ENCODE results near the gene ETF1.
A peak's percentile ranks its signal among the peaks of the same experiment; 100 is the strongest.

The ETF1 gene

DNA sequence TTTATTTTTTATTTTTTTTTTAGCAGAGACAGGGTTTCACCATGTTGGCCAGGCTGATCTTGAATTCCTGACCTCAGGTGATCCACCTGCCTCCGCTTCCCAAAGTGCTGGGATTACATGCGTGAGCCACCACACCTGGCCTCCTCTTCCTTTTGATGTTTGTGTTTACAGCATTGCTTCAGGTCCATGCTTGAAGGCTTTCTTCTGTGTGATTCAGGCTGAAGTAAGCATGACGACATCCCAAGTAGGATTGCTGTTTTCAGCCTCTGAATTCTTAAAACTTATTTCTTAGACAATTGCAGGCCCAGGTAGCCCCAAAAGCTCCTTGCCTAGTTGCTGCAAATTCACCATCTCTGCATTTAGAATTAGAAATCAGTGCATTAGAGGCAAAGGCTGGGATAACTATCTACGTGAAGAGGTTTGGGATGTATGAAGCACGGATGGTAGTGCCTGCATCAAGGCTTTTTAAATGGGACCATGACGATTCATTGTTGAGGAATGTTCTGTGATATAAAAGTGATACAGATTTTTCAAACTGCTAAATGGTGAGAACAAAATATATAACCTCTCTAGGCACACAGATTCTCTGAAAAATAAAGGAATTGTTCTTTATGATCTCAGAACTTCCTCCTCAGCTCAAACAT, 3.0 kb upstream of the ETF1 start:
- H3K27ac Mint-ChIP-seq: peak overlapping the region; percentile 31
- peaks cover 32% of the 10 kb centered on the region for H3K4me1 Mint-ChIP-seq (ENCODE audit: low read depth)
- no peak overlapping the region for H3K4me3 Mint-ChIP-seq
- peaks cover 9% of the 10 kb centered on the region for H3K36me3 Mint-ChIP-seq (ENCODE audit: low read depth)
- H3K27me3 Mint-ChIP-seq (ENCODE audit: low read depth): no peaks in the 10 kb centered on the region
- no peaks in the 10 kb centered on the region for H3K9me3 Mint-ChIP-seq

DNA sequence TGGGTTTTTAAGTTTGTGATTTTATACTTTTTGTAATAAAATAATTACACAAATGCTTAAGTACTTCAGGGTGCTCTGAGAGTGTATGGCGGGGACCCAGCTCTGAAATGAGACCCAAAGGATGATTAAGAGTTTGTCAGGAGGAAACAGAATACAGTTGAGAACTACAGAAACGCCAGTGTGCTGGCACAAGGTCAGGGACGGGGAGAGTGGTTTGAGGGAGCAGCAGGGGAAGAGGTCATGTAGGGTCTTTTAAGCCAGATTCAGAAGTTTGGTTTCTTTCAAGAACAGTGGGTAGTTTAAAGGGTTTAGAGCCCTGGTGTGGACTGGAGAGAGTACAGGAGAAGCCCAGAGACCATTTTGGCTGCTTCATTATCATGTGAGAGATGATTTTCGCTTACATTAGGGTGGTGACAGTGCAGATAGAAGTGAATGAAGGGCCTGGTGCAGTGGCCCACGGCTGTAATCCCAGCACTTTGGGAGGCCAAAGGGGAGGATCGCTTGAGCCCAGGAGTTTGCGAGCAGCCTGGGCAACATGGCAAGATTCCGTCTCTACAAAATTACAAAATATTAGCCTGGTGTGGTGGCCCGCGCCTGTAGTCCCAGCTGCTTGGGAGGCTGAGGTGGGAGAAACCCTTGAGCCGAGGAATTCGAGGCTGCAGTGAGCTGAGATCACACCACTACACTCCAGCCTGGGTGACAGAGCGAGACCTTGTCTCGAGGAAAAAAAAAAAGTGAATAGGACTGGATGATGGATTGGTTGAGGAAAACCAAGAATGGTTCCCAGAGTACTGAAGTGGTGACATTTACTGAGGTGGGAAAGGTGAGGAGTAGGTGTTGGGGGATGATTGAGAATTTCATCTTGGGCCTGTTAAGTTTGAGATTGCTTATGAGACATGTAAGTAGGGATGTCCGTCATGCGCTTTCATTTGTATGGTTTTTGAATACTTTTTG, 1.4 kb upstream of the ETF1 start:
- H3K36me3 Mint-ChIP-seq (ENCODE audit: low read depth): peaks cover 9% of the 10 kb centered on the region
- peak overlapping the region; percentile 100 for H3K4me3 Mint-ChIP-seq
- peaks cover 44% of the 10 kb centered on the region for H3K4me1 Mint-ChIP-seq (ENCODE audit: low read depth)
- H3K27me3 Mint-ChIP-seq (ENCODE audit: low read depth): no peaks in the 10 kb centered on the region
- H3K27ac Mint-ChIP-seq: peak overlapping the region; percentile 100
- H3K9me3 Mint-ChIP-seq: no peaks in the 10 kb centered on the region

DNA sequence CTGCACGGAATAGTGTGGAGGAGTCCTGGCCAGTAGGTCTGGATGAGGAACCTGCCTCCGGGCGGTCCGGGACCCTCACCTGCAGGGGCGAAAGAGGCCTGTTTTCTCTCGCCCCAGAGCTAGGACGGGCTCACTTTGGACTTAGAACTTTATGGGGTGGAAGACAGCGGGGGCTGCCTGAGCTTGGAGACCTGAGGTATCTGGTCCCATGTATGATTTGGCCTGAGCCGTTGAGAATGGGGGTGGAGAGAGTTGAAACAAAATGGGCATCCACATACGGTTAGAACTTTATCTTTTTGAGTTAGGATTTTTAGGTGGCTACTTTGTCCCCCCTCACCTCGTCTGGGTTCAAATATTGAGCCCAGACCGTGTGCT, 681 bp upstream of the ETF1 start:
- no peaks in the 10 kb centered on the region for H3K27me3 Mint-ChIP-seq (ENCODE audit: low read depth)
- peaks cover 13% of the 10 kb centered on the region for H3K36me3 Mint-ChIP-seq (ENCODE audit: low read depth)
- peaks cover 50% of the 10 kb centered on the region for H3K4me1 Mint-ChIP-seq (ENCODE audit: low read depth)
- peak overlapping the region; percentile 100 for H3K4me3 Mint-ChIP-seq
- peak overlapping the region; percentile 100 for H3K27ac Mint-ChIP-seq
- no peaks in the 10 kb centered on the region for H3K9me3 Mint-ChIP-seq

DNA sequence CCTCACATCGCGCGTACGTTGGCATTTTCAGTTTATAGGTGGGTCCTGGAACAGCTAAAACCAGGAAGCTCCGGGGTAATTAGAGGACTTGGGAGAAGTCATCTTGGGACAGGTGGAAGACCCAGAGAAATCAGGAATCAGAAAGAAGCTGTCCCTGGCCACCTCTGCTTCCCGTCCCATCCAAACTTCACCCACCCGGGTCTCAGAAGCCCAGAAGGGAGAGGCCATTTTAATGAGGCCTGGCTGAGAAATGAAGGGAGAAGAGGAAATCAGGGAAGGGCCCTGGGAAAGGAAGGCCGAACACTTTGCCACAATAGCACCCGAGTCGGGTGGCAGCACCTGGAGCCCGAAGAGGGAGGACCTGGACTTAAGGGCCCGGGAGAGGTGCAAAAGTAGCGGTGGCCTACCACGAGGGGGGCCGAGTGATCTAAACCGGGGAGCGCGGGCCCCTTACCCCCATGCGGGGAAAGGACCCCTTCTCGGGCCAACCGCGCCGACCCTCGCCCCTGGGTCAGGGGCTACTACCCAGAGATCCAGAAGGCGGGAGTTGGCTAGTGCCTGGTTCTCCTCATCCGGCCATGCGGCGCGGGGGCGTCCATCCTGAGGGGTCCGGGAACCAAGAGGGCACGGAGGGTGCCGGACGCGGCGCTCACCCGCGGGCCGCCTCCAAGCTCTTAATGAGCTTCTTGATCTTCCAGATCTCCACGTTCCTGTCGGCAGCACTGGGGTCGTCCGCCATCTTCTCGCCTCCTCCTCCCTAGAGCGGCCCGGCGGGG, 668 bp downstream of the ETF1 start:
- H3K36me3 Mint-ChIP-seq (ENCODE audit: low read depth): peaks cover 13% of the 10 kb centered on the region
- H3K27ac Mint-ChIP-seq: peak overlapping the region; percentile 100
- H3K4me3 Mint-ChIP-seq: peak overlapping the region; percentile 100
- no peaks in the 10 kb centered on the region for H3K27me3 Mint-ChIP-seq (ENCODE audit: low read depth)
- H3K4me1 Mint-ChIP-seq (ENCODE audit: low read depth): peaks cover 47% of the 10 kb centered on the region
- H3K9me3 Mint-ChIP-seq: no peaks in the 10 kb centered on the region

DNA sequence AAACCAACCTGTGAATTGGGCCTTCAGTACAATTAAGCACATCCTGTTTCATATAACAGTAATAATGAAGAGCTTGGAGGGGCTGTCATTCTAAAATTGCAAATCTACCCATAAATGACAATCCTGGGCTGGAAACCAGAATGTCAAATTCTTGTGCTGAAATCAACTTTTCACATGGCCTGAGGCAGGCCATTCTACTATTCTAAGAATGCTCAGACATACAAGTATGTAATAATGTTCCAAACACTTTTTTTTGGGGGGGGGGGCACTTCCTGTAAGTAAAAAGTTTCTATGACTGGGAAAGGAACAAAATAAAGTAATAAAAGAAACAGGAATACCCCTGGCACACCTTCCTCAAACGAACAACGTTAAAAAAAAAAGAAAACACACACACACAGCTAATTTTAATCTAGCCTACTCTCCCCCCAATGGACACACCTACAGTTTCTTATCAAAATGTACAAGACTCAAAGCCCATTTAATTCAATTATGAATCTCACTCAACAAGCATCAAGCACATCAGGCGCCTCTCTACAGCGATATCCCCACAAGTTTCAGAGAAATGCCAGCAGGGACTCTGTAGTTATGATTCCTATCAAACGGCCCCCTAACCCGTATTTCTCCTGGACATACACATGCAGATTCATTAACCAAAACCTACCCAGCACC, 1.4 kb downstream of the ETF1 start:
- Mint-ChIP-seq H3K27me3 (ENCODE audit: low read depth) (no peaks in the 10 kb centered on the region), H3K27ac (peak overlapping the region; percentile 100), H3K9me3 (no peaks in the 10 kb centered on the region), H3K4me3 (peak overlapping the region; percentile 100), H3K4me1 (ENCODE audit: low read depth) (peaks cover 52% of the 10 kb centered on the region), H3K36me3 (ENCODE audit: low read depth) (peaks cover 14% of the 10 kb centered on the region)

DNA sequence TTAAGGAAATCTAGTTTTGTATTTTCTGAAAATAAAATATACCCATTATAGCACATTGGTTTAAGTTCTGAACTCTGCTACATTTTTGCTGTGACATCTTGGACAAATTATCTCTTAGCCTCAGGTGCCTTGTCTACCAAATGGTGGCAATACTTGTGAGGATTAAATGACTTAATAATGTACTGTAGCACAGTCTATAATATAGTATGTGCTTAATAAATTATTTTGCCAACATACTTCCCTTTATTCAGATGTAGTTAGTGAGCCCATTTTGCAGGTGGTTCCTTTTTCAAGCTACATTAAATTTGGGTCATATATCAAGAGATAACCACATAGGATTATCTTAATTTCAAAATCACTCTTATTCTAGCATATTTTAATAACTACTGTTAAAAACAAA, 3.2 kb downstream of the ETF1 start:
- Mint-ChIP-seq H3K4me3 (no peak overlapping the region), H3K4me1 (ENCODE audit: low read depth) (peaks cover 50% of the 10 kb centered on the region), H3K36me3 (ENCODE audit: low read depth) (peaks cover 16% of the 10 kb centered on the region), H3K27ac (no peak overlapping the region), H3K9me3 (no peaks in the 10 kb centered on the region), H3K27me3 (ENCODE audit: low read depth) (no peaks in the 10 kb centered on the region)

DNA sequence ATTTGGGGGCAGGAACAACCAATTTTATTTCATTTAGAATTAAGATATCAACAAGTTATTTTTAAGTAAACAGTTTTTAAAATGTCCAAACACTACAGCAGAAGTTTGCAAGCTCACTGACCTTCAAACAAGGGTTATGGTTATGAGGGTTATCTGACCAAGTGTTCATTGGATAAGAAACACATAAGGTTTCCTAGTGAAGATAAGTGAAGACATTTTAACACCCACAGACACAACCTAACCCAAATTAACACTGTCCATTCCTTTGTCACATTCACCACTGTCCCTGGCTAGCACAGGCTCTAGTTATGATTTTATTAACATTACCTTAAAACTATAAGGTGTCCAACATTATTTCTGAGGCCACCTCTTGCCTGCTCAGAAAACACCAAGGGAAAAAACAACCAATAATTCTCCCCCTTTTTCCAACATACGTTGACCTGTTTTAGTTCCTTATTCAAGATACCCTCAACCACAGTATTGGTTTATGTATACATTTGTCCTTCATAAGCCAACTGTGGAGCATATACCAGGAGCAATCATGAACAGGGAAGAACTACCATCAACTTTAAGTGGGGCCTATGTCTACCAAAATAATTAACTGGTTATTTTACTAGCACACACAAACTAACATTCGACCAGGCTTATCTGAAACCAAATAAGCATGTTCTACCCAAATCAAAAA, 4.0 kb downstream of the ETF1 start:
- peaks cover 13% of the 10 kb centered on the region for H3K36me3 Mint-ChIP-seq (ENCODE audit: low read depth)

DNA sequence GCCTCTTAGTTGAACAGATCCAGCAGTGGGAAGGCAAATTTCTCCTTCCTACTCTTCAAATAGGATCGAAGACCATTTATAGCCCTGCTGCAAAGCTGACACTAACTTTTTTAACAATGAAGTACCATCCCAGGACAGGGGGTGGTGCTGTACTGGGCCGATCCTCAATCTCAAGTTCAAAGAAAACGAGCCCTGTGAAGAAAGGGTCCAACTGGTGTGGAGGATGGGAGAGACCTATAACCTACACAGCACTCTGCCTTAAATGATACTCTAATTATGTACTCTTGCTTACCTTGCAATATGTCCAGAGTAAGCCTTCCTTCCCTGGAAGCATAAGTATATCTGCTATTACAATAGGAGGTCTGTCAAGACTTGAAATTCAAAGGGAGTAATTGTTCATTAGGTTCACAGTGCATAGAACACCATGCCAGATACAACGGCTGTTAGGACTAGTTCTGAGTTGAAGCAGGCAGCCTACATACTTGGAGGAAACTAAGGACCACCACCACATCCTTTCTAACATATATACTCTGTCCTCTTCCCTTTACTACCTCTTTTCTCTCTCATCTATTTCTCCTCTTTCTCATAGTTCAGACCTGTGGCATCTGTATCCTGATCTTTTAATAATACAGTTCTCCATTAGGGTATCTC, 6.2 kb downstream of the ETF1 start:
- H3K9me3 Mint-ChIP-seq: no peaks in the 10 kb centered on the region
- peaks cover 56% of the 10 kb centered on the region for H3K4me1 Mint-ChIP-seq (ENCODE audit: low read depth)
- H3K27ac Mint-ChIP-seq: peak overlapping the region; percentile 34
- H3K36me3 Mint-ChIP-seq (ENCODE audit: low read depth): peaks cover 12% of the 10 kb centered on the region
- H3K4me3 Mint-ChIP-seq: no peak overlapping the region
- H3K27me3 Mint-ChIP-seq (ENCODE audit: low read depth): no peaks in the 10 kb centered on the region

More for the DNA sequence above, 4.0 kb downstream of the ETF1 start:
- Mint-ChIP-seq H3K27ac (no peak overlapping the region), H3K4me1 (ENCODE audit: low read depth) (peaks cover 46% of the 10 kb centered on the region), H3K4me3 (no peak overlapping the region), H3K27me3 (ENCODE audit: low read depth) (no peaks in the 10 kb centered on the region), H3K9me3 (no peaks in the 10 kb centered on the region)

DNA sequence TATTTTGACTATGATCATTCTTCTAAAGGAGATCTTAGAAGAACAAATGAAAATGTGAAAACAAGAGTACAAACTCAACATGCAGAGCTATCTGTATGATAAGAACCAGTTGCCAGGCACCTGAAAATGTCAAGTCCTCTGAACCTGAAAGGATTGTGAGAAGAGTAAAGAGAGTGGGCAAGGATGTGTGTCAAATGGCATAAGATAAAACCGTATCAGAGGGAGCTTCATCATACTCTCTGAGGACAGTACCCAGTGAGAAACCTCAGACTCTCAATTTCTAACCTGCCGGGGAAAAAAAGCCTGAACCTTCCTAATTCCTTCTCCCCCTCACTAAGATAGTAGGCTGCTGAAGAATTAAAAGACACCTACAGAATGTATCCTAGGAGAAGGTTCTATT, 6.8 kb downstream of the ETF1 start:
- Mint-ChIP-seq H3K4me1 (ENCODE audit: low read depth) (peaks cover 53% of the 10 kb centered on the region), H3K27ac (no peak overlapping the region), H3K9me3 (no peaks in the 10 kb centered on the region), H3K4me3 (no peak overlapping the region), H3K36me3 (ENCODE audit: low read depth) (peaks cover 13% of the 10 kb centered on the region), H3K27me3 (ENCODE audit: low read depth) (no peaks in the 10 kb centered on the region)

DNA sequence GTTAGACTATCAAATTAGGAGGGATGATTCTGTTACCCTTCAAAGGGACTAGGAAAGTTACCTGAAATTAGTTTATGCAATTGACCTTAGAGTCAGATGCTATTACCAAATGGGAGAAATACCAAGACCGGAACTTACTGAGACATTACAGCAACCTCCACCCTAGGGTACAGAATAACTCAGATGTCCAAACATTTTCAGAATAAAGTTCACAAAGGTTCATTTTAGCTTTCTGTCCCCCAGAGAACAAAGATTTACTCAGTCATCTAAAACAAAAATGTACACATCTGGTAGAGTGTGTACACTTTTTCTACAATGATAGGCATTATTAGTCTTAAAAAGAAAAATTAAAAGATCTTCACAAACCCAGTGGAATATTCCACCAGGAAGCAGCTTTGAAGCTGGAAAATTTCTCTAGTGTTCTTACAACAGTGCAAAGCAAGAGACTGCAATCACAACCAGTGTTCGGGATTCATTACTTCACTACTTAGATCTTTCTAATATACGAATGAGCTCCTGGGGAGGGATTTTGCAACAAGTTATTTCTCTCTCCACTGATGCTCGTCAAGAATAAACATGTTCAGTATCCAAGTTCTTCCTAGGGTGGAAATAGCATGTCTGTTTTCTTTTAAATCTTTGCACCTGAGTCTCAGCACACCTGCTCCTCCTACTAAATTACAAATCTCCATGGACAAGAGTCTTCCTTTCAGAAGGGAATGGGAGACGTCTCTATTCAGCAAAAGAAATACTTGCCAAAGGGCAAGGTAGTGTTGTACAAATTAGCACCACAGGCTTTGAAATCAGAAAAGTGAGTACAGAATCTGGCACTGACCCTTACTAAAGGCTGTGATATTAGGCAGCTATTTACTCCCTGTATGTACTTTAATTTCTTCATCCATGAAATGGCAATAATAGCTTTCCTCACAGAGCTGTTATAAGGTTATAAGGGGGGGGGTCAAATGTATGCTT, 8.8 kb downstream of the ETF1 start:
- Mint-ChIP-seq H3K4me3 (no peak overlapping the region), H3K27ac (no peak overlapping the region), H3K4me1 (ENCODE audit: low read depth) (peaks cover 39% of the 10 kb centered on the region), H3K27me3 (ENCODE audit: low read depth) (no peaks in the 10 kb centered on the region), H3K36me3 (ENCODE audit: low read depth) (peaks cover 16% of the 10 kb centered on the region), H3K9me3 (no peaks in the 10 kb centered on the region)

DNA sequence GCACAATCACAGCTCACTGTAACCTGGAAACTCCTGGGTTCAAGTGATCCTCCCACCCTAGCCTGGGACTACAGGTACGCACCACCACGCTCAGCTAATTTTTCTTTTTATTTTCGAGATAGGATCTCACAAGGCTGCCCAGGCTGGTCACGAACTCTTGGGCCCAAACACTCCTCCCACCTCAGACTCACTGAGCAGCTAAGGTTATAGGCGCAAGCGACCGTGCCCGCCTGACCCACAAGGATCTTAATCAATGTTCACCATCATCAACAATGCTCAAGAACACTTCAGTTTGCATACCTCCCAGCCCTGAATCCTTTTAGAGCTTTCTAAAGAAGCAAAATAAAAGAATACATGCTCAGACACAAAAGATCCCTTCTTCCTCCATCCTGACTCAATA, 13.2 kb downstream of the ETF1 start:
- no peaks in the 10 kb centered on the region for H3K9me3 Mint-ChIP-seq
- peaks cover 14% of the 10 kb centered on the region for H3K36me3 Mint-ChIP-seq (ENCODE audit: low read depth)
- H3K4me3 Mint-ChIP-seq: no peak overlapping the region
- no peak overlapping the region for H3K27ac Mint-ChIP-seq
- peaks cover 29% of the 10 kb centered on the region for H3K4me1 Mint-ChIP-seq (ENCODE audit: low read depth)
- H3K27me3 Mint-ChIP-seq (ENCODE audit: low read depth): no peaks in the 10 kb centered on the region

DNA sequence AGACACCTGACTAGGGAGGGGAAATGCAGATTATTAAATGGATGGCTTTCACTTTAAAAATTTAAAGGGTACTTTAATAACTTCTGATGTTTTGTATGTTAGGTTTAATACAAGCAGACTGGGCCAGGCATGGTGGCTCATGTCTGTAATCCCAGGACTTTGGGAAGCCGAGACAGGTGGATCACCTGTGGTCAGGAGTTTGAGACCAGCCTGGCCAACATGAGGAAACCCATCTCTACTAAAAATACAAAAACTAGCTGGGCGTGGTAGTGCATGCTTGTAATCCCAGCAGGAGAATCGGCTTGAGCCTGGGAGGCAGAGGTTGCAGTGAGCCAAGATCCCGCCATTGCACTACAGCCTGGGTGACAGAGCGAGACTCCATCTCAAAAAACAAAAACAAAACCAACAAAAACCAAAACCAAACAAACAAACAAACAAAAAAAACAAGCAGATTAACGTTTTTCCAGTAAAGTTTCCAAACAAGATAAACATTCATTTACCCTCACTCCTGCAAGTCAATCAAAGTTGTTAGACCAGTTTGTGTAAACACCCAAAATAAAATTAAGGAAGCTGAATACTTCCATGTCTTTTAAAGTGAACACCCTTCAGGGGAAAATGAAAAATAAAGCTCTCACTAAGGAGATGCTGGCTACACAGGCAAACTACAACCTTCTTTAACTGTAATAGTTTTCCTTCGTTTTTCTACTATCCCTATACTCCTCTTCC, 14.1 kb downstream of the ETF1 start:
- H3K27ac Mint-ChIP-seq: no peak overlapping the region
- H3K36me3 Mint-ChIP-seq (ENCODE audit: low read depth): peaks cover 14% of the 10 kb centered on the region
- no peaks in the 10 kb centered on the region for H3K9me3 Mint-ChIP-seq
- peaks cover 25% of the 10 kb centered on the region for H3K4me1 Mint-ChIP-seq (ENCODE audit: low read depth)
- H3K27me3 Mint-ChIP-seq (ENCODE audit: low read depth): no peaks in the 10 kb centered on the region
- H3K4me3 Mint-ChIP-seq: no peak overlapping the region
